ENCODE results near the gene IL17REL. TPM values are rescaled to one million over a fixed set of nuclear protein-coding genes. Genes with fewer than 3 reads are reported as not detected.

Gene IL17REL
- total RNA-seq, 4 donors from 2014 or later, result 0.12 to 0.26 TPM; not detected in 2

DNA sequence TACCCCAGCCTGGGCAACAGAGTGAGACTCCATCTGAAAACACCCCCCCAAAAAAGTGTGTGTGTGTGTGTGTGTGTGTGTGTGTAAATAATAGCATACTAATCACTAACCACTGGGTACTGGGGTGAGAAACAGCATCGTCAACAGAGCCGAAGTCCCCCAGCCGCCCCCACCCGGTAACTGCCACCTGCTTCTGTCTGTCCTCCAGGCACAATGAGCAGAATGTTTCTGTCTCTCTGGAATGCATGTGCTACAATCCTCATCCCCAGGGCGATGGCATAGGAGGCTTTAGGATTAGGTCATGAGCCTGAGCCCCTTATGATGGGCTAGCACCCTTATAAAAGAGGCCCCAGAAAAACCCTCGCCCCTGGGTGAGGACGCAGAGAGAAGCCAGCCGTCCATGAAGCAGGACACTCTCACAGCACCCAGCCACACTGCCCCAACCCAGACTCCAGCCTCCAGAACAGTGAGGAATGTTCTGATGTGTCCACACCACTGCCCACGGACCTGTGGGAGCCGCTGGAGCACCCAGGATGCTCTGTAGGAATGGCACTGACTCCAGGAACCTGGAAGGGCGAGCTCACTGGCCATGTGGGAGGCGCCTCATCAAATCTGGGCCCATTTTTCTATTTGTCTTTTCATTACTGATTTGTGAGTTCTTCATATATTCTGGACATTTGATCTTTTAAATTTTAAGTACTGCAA, 35.6 kb upstream of the IL17REL start:
- Histone ChIP-seq H3K4me1 (no peaks in the 10 kb centered on the region), H3K9me3 (no peaks in the 10 kb centered on the region), H3K4me3 (no peak overlapping the region), H3K27ac (no peak overlapping the region), H3K27me3 (no peaks in the 10 kb centered on the region), H3K36me3 (no peaks in the 10 kb centered on the region)
- intact Hi-C loops (cut with DNase I; ENCODE audit: low total_unique reads), result no loop called here
- TF ChIP-seq, protein P1, sequence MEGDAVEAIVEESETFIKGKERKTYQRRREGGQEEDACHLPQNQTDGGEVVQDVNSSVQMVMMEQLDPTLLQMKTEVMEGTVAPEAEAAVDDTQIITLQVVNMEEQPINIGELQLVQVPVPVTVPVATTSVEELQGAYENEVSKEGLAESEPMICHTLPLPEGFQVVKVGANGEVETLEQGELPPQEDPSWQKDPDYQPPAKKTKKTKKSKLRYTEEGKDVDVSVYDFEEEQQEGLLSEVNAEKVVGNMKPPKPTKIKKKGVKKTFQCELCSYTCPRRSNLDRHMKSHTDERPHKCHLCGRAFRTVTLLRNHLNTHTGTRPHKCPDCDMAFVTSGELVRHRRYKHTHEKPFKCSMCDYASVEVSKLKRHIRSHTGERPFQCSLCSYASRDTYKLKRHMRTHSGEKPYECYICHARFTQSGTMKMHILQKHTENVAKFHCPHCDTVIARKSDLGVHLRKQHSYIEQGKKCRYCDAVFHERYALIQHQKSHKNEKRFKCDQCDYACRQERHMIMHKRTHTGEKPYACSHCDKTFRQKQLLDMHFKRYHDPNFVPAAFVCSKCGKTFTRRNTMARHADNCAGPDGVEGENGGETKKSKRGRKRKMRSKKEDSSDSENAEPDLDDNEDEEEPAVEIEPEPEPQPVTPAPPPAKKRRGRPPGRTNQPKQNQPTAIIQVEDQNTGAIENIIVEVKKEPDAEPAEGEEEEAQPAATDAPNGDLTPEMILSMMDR (IDR thresholded peaks at IDR 0.05), result no peak
- no peak for TF ChIP-seq POLR2A (IDR thresholded peaks at IDR 0.05)
- DNase-seq, result no peak

DNA sequence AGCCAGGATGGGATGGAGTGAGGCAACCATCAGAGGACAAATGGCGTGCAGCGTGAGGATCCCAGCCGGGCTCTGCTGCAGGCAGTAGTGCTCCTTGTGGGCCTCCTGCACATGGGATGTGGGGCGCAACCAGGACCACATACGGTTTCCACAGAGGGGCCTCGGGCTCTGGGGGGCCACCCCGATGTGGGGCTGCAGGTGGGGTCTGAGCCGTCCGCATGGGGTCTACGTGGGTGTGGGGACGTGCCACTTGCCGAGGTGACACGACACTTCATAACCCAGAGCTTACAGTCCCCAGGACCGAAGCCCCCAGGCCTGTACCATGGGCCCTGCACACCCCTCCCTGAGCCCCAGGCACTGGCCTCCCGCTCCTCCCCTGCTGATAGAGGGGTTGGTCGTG, 34.8 kb upstream of the IL17REL start:
- intact Hi-C loops (cut with DNase I; ENCODE audit: low total_unique reads), result no loop called here
- no peaks in the 10 kb centered on the region for H3K27me3 ChIP-seq

DNA sequence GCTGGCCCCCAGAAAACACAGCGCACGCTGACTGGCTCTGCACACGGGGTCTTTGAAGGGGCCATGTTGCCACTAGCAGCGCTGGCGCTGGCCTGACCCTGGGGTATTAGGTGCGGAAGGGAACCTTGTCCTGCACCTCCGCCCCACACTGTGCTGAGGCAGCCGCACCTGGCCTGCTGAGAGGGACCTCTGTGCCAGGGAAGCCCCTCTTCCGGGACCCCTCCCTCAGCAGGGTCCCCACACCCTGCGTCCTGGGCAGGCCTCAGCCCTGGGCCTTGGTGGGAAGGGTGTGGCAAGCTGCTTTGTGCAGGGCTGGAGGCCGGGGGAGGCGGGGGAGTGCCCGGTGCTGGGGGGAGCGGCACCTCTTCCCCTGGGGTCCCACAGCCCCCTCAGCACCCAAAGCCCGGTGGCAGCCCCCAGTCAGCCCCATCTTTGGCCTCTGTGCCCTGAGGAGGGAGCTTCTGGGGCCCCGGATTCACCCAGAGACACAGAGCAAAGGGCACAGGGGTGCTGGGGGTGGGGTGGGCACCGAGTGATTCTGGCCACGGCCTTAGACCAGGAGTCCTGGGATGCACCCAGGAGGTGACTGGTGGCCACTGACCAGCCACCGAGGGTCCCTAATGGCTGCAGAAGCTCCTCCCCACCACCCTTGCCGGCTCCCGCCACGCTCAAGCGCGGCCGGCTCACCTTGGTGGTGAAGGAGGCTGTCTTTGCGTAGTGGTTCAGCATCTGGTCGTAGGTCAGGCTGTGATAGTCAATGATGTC, 34.1 kb upstream of the IL17REL start:
- Histone ChIP-seq H3K27me3 (no peaks in the 10 kb centered on the region), H3K36me3 (no peaks in the 10 kb centered on the region), H3K4me1 (no peaks in the 10 kb centered on the region), H3K4me3 (no peak overlapping the region), H3K9me3 (no peaks in the 10 kb centered on the region), H3K27ac (no peak overlapping the region)
- no peak for DNase-seq
- TF ChIP-seq, protein P1 (IDR thresholded peaks at IDR 0.05), result no peak
- no peak for TF ChIP-seq POLR2A (IDR thresholded peaks at IDR 0.05)
- intact Hi-C loops (cut with DNase I; ENCODE audit: low total_unique reads), result no loop called here

More for the DNA sequence above, 34.8 kb upstream of the IL17REL start:
- Histone ChIP-seq H3K36me3 (no peaks in the 10 kb centered on the region), H3K27ac (no peak overlapping the region), H3K9me3 (no peaks in the 10 kb centered on the region), H3K4me3 (no peak overlapping the region), H3K4me1 (no peaks in the 10 kb centered on the region)
- TF ChIP-seq POLR2A (IDR thresholded peaks at IDR 0.05), result no peak
- TF ChIP-seq, protein P1 (IDR thresholded peaks at IDR 0.05), result no peak
- no peak for DNase-seq

DNA sequence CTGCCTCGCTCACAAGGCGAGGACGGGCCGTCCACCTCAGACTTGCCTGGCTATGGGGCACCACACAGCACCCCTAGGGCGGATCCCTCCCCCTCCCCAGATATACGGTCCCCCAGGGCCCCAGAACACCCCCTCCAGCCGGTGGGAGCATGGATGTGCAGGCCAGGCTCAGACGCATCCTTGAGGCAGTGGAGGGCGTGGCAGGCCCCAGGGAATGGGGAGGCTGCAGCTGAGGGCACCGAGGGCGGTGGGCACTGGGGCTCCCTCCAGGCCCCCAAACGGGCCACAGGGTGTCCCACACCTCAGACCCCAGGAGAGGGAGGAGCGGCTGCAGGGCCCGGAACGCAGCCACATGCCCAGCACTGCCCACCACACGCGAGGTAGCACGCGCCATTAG, 33.5 kb upstream of the IL17REL start:
- Histone ChIP-seq H3K4me3 (no peak overlapping the region), H3K27me3 (no peaks in the 10 kb centered on the region), H3K4me1 (no peaks in the 10 kb centered on the region), H3K27ac (no peak overlapping the region), H3K36me3 (no peaks in the 10 kb centered on the region), H3K9me3 (no peaks in the 10 kb centered on the region)
- DNase-seq, result no peak
- no peak for TF ChIP-seq POLR2A (IDR thresholded peaks at IDR 0.05)
- TF ChIP-seq, protein P1 (IDR thresholded peaks at IDR 0.05), result no peak
- intact Hi-C loops (cut with DNase I; ENCODE audit: low total_unique reads), result no loop called here
